ENCODE data around the gene POP5. TPM values are rescaled to one million over a fixed set of nuclear protein-coding genes. Genes with fewer than 3 reads are reported as not detected.
"Not testable (repeated sequence)": the region's sequence is repeated elsewhere in the genome, so short reads cannot be mapped to it uniquely, and the experiment has no call there.

POP5 gene
- total RNA-seq, 1 experiment from 2014 or later, result 64.0 TPM

DNA sequence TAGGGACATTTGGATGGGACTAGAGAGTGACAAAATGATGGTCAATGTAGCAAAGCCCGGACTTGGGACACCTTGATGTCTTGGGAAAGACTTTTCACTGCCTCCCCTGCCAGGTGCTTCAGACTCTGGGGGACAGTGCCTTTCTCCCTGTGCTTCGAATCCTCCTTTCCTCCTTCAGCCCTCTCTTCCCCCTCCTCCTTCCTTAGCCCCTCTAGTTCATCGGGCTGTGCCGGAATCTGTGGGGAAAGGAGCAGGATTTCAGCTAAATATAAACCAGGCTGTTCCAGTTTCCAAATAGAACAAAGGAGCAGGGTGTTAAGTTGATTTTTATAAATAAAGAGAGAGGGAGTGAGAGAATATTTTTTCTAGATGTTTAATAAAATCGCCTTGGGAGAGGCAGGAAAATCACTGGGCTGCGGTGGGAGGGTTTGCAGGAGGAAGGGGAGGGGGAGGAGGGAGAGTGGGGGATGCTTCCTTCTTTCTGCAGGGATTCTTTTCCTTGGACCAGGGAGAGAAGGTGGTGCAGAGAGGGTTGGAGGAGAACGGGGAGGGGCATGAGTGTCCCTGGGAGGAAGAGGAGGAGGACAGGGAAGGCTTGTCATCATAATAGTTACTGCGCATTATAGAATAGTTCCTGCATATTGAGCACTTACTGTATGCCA is 37.9 kb upstream of the POP5 start:
- Histone ChIP-seq H3K14ac (ENCODE audit: insufficient read depth, low read length) (no peak overlapping the region), H4K91ac (ENCODE audit: insufficient read length, low read depth, low read length) (no peak overlapping the region), H2BK15ac (ENCODE audit: low read depth, low read length) (no peak overlapping the region), H2BK20ac (ENCODE audit: low read depth, low read length, poor library complexity, severe bottlenecking) (no peak overlapping the region), H3K18ac (ENCODE audit: insufficient read length, low read depth, low read length) (no peak overlapping the region), H2AK5ac (ENCODE audit: insufficient read length, low read length) (no peak overlapping the region), H3K9ac (ENCODE audit: extremely low read depth, insufficient read length, low read length) (no peak overlapping the region), H3T11ph (ENCODE audit: low read length) (no peak overlapping the region), H2BK5ac (ENCODE audit: insufficient read length, low read length) (no peak overlapping the region), H2BK120ac (ENCODE audit: low read depth, low read length, poor library complexity, severe bottlenecking) (no peak overlapping the region), H3K4me1 (ENCODE audit: insufficient read depth, low read length) (peaks cover 4% of the 10 kb centered on the region; the same call in 1 of the 2 replicates), H3K4me2 (ENCODE audit: insufficient read depth, insufficient read length, low read length) (peak overlapping the region; percentile 32), H3K79me2 (ENCODE audit: insufficient read depth, low read length) (no peaks in the 10 kb centered on the region), H2BK12ac (ENCODE audit: insufficient read length, low read depth, low read length) (no peak overlapping the region), H4K8ac (replicated peaks; ENCODE audit: insufficient read length, low read depth, low read length) (no peak overlapping the region), H2AFZ (ENCODE audit: low read length) (no peak overlapping the region), H3K27ac (ENCODE audit: insufficient read length, low read depth, low read length) (no peak overlapping the region), H4K20me1 (ENCODE audit: control insufficient read depth, insufficient read depth, insufficient read length) (no peaks in the 10 kb centered on the region), H3K27me3 (ENCODE audit: insufficient read depth, low read length) (no peaks in the 10 kb centered on the region), H3K4ac (ENCODE audit: low read depth, low read length) (no peak overlapping the region), H4K5ac (ENCODE audit: insufficient read length, low read depth, low read length) (no peak overlapping the region), H3K79me1 (ENCODE audit: insufficient read depth, low read depth, low read length, poor library complexity, severe bottlenecking) (no peaks in the 10 kb centered on the region), H3K23ac (ENCODE audit: insufficient read length, low read depth, low read length) (no peak overlapping the region), H3K56ac (ENCODE audit: insufficient read length, low read depth, low read length) (no peak overlapping the region), H3K23me2 (ENCODE audit: insufficient read length, low read depth, low read length, poor library complexity, severe bottlenecking) (no peaks in the 10 kb centered on the region), H3K9me3 (ENCODE audit: control insufficient read depth, low read depth, low read length) (no peaks in the 10 kb centered on the region)
- H3K4me3 Mint-ChIP-seq, result peak overlapping the region in 1 of 2 experiments; percentile 62; a peak in 2 of 5 replicates
- peaks cover 0 to 4% (median 0%) of the 10 kb centered on the region in 3 experiments; a peak in 1 of 7 replicates for H3K36me3 Mint-ChIP-seq (ENCODE audit: insufficient read depth in 1 of 3, low read depth in 3 of 3)
- DNase-seq, result no peak
- H3K27me3 Mint-ChIP-seq (ENCODE audit: low read depth), result peaks cover 11% of the 10 kb centered on the region
- peaks cover 11 to 13% of the 10 kb centered on the region in 2 experiments for H3K4me1 Mint-ChIP-seq
- no peak overlapping the region for H3K27ac Mint-ChIP-seq
- peaks cover 2 to 4% of the 10 kb centered on the region in 2 experiments; a peak in 3 of 5 replicates for H3K9me3 Mint-ChIP-seq
- TF ChIP-seq, protein P1, sequence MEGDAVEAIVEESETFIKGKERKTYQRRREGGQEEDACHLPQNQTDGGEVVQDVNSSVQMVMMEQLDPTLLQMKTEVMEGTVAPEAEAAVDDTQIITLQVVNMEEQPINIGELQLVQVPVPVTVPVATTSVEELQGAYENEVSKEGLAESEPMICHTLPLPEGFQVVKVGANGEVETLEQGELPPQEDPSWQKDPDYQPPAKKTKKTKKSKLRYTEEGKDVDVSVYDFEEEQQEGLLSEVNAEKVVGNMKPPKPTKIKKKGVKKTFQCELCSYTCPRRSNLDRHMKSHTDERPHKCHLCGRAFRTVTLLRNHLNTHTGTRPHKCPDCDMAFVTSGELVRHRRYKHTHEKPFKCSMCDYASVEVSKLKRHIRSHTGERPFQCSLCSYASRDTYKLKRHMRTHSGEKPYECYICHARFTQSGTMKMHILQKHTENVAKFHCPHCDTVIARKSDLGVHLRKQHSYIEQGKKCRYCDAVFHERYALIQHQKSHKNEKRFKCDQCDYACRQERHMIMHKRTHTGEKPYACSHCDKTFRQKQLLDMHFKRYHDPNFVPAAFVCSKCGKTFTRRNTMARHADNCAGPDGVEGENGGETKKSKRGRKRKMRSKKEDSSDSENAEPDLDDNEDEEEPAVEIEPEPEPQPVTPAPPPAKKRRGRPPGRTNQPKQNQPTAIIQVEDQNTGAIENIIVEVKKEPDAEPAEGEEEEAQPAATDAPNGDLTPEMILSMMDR (conservative IDR thresholded peaks at IDR 0.05), result no peak
- 100% methylated on average over 1 of the region's 8 CpGs for WGBS (ENCODE audit: extremely low coverage, insufficient read length, low lambda C conversion rate)

DNA sequence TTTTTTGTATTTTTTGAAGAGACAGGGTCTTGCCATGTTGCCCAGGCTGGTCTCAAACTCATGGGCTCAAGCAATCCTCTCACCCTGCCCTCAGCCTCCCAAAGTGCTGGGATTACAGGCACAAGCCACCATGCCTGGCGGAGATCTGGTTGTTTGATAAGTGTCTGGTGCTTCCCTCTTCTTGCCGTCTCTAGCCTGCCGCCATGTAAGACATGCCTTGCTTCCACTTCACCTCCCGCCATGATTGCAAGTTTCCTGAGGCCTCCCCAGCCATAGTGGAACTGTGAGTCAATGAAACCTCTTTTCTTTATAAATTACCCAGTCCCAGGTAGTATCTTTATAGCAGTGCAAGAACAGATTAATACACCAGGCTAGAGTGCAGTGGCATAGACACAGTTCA is 36.6 kb upstream of the POP5 start:
- peaks cover 11% of the 10 kb centered on the region for H3K27me3 Mint-ChIP-seq (ENCODE audit: low read depth)
- H3K27ac Mint-ChIP-seq; H3K79me1 ChIP-seq (ENCODE audit: insufficient read depth, low read depth, low read length, poor library complexity, severe bottlenecking); H4K8ac ChIP-seq (replicated peaks; ENCODE audit: insufficient read length, low read depth, low read length); H4K91ac ChIP-seq (ENCODE audit: insufficient read length, low read depth, low read length); H3K4me1 ChIP-seq (ENCODE audit: insufficient read depth, low read length); H2AFZ ChIP-seq (ENCODE audit: low read length); H3K9ac ChIP-seq (ENCODE audit: extremely low read depth, insufficient read length, low read length); H4K5ac ChIP-seq (ENCODE audit: insufficient read length, low read depth, low read length); H3K23me2 ChIP-seq (ENCODE audit: insufficient read length, low read depth, low read length, poor library complexity, severe bottlenecking); H3K9me3 Mint-ChIP-seq; H3K36me3 Mint-ChIP-seq (ENCODE audit: insufficient read depth in 1 of 3, low read depth in 3 of 3); H3K27ac ChIP-seq (ENCODE audit: insufficient read length, low read depth, low read length); H2BK15ac ChIP-seq (ENCODE audit: low read depth, low read length); H3K27me3 ChIP-seq (ENCODE audit: insufficient read depth, low read length); H3K23ac ChIP-seq (ENCODE audit: insufficient read length, low read depth, low read length); H2BK20ac ChIP-seq (ENCODE audit: low read depth, low read length, poor library complexity, severe bottlenecking); H3K4me3 Mint-ChIP-seq; H3K4me2 ChIP-seq (ENCODE audit: insufficient read depth, insufficient read length, low read length); H3K18ac ChIP-seq (ENCODE audit: insufficient read length, low read depth, low read length); H4K20me1 ChIP-seq (ENCODE audit: control insufficient read depth, insufficient read depth, insufficient read length); H2BK5ac ChIP-seq (ENCODE audit: insufficient read length, low read length); H2BK120ac ChIP-seq (ENCODE audit: low read depth, low read length, poor library complexity, severe bottlenecking); H3K56ac ChIP-seq (ENCODE audit: insufficient read length, low read depth, low read length); H3K9me3 ChIP-seq (ENCODE audit: control insufficient read depth, low read depth, low read length); H3T11ph ChIP-seq (ENCODE audit: low read length); H2BK12ac ChIP-seq (ENCODE audit: insufficient read length, low read depth, low read length); H3K79me2 ChIP-seq (ENCODE audit: insufficient read depth, low read length); H3K4ac ChIP-seq (ENCODE audit: low read depth, low read length); H2AK5ac ChIP-seq (ENCODE audit: insufficient read length, low read length); H3K14ac ChIP-seq (ENCODE audit: insufficient read depth, low read length); DNase-seq: not testable (repeated sequence)
- peaks cover 11 to 13% of the 10 kb centered on the region in 2 experiments for H3K4me1 Mint-ChIP-seq
- WGBS (ENCODE audit: extremely low coverage, insufficient read length, low lambda C conversion rate), result no CpG with 5 or more reads among the region's 4 CpGs

Data from H9 (cell line).